HG03520 (cell line): ENCODE results near the gene DGKZ.
A peak's percentile ranks its signal among the peaks of the same experiment; 100 is the strongest.

Experiments
- ATAC-seq: cut with Tn5 transposase; IDR thresholded peaks from one replicate; pipeline ENCODE4 v1.9.1; 2021; ENCODE audit warnings: mild to moderate bottlenecking, moderate library complexity; ENCODE audit not compliant: unreplicated experiment

The DGKZ gene

GRCh38 chr11:46345881-46346484, 1.3 kb upstream of the DGKZ start:
- ATAC-seq = no peak

- ATAC-seq = no peak
Measured at GRCh38 chr11:46347637-46348311, 511 bp downstream of the DGKZ start.

GRCh38 chr11:46348566-46349401, 1.5 kb downstream of the DGKZ start:
- ATAC-seq = no peak

- ATAC-seq = no peak
Measured at GRCh38 chr11:46350695-46351094, 3.4 kb downstream of the DGKZ start.

- no peak for ATAC-seq
Measured at GRCh38 chr11:46351148-46351547, 3.9 kb downstream of the DGKZ start.

GRCh38 chr11:46351606-46352005, 4.3 kb downstream of the DGKZ start:
- ATAC-seq = no peak

- no peak for ATAC-seq
Measured at GRCh38 chr11:46352063-46352841, 5.0 kb downstream of the DGKZ start.

GRCh38 chr11:46353698-46354097, 6.4 kb downstream of the DGKZ start:
- ATAC-seq = no peak

GRCh38 chr11:46356924-46357482, 9.7 kb downstream of the DGKZ start:
- no peak for ATAC-seq

GRCh38 chr11:46357483-46357936, 10.2 kb downstream of the DGKZ start:
- ATAC-seq = no peak

- no peak for ATAC-seq
Measured at GRCh38 chr11:46359953-46360352, 12.7 kb downstream of the DGKZ start.

- no peak for ATAC-seq
Measured at GRCh38 chr11:46360878-46361277, 13.6 kb downstream of the DGKZ start.

GRCh38 chr11:46361283-46362155, 14.3 kb downstream of the DGKZ start:
- peak; percentile 88 for ATAC-seq

GRCh38 chr11:46362156-46363030, 15.1 kb downstream of the DGKZ start:
- no peak for ATAC-seq

- ATAC-seq = no peak
Measured at GRCh38 chr11:46363031-46363407, 15.8 kb downstream of the DGKZ start.

- ATAC-seq = no peak
Measured at GRCh38 chr11:46363455-46364005, 16.3 kb downstream of the DGKZ start.

GRCh38 chr11:46364056-46364455, 16.8 kb downstream of the DGKZ start:
- ATAC-seq = no peak

- ATAC-seq = no peak
Measured at GRCh38 chr11:46364791-46365190, 17.5 kb downstream of the DGKZ start.

- no peak for ATAC-seq
Measured at GRCh38 chr11:46366260-46366659, 19.0 kb downstream of the DGKZ start.
